Tibial nerve (tissue), 4 donors: ENCODE results near the gene IGFBPL1. TPM values are rescaled to one million over a fixed set of nuclear protein-coding genes. Genes with fewer than 3 reads are reported as not detected.

Experiments used
- DNase-seq, 2 donors: peaks; one replicate each; pipeline ENCODE4 v3.0.0-alpha.2; 2019; ENCODE audit warnings: low spot score in 2 of 2
- H3K27ac ChIP-seq, 4 donors: fragments of 200-600 bp; sonication (generic) in 3 of 4; one replicate each; pipeline ENCODE4 v1.5.1; 2017 to 2019; ENCODE audit warnings: mild to moderate bottlenecking in 1 of 4
- H3K27me3 ChIP-seq, 2 donors: fragments of 200-600 bp; sonication (generic) in 1 of 2; one replicate each; pipeline versions ENCODE4 v1.5.1 to v1.6.0; 2017 to 2019
- H3K36me3 ChIP-seq, 3 donors: fragments of 200-600 bp; sonication (generic); one replicate each; pipeline ENCODE4 v1.5.1; 2018 to 2019
- H3K4me1 ChIP-seq, 4 donors: fragments of 200-600 bp; sonication (generic) in 3 of 4; one replicate each; pipeline ENCODE4 v1.5.1; 2017 to 2019
- H3K4me3 ChIP-seq, 4 donors: fragments of 200-600 bp; sonication (generic) in 3 of 4; one replicate each; pipeline ENCODE4 v1.5.1; 2017 to 2019; ENCODE audit warnings: mild to moderate bottlenecking in 1 of 4, moderate library complexity in 1 of 4
- H3K9me3 ChIP-seq, 4 donors: fragments of 200-600 bp; sonication (generic) in 3 of 4; one replicate each; pipeline ENCODE4 v1.5.1; 2017 to 2019
- EP300 ChIP-seq, 2 donors: sonication (generic); formaldehyde crosslinking; IDR thresholded peaks; one replicate each; pipeline ENCODE4 v1.6.1; 2017; ENCODE audit warnings: antibody characterized with exemption in 2 of 2, mild to moderate bottlenecking in 1 of 2
- POLR2A ChIP-seq, 2 donors: fragments of 450-650 bp; IDR thresholded peaks; one replicate each; pipeline ENCODE4 v1.6.1; 2017; ENCODE audit warnings: antibody characterized with exemption in 2 of 2, mild to moderate bottlenecking in 2 of 2, moderate library complexity in 2 of 2
- WGBS, 2 donors: methylation state at CpG; one replicate each; pipeline ENCODE4 v1.1.5; 2018; 5-methylcytosine and 5-hydroxymethylcytosine counted together
- total RNA-seq, 4 donors: library from RNA; depleted of rRNA; stranded (reverse); fragments of >200 nt; gene quantifications; one replicate each; pipeline ENCODE4 v1.1.0, GENCODE V29; 2016
- TF ChIP-seq, protein P1 (sequence below), 5 experiments: fragments of 200-600 bp in 3 of 5; fragments of 450-650 bp in 2 of 5; sonication (generic) in 3 of 5; IDR thresholded peaks; one replicate each; pipeline ENCODE4 v1.5.1; 2016 to 2019; ENCODE audit warnings: antibody characterized with exemption in 5 of 5, mild to moderate bottlenecking in 3 of 5, moderate library complexity in 2 of 5

Gene IGFBPL1
- total RNA-seq, 4 donors from 2014 or later: 0.60 TPM; not detected in 3

DNA sequence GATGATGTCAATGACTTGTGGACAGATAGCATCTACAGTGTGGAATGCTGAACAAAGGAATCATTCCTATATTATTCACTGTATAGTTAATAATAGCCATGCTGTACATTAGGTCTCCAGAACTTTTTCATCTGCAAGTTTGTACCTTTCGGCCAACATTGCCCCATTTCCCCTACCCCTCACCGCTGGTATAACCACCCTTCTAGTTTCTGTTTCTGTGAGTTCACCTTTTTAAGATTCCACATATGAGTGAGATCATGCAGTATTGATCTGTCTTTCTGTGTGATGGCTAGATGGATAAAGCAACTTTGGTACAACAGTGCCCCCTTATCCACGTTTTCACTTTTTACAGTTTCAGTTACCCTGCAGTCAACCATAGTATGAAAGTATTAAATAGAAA, 50.6 kb downstream of the IGFBPL1 start:
- Histone ChIP-seq H3K27me3 (no peaks in the 10 kb centered on the region), H3K36me3 (no peaks in the 10 kb centered on the region), H3K4me1 (peaks cover 0 to 12% (median 0%) of the 10 kb centered on the region in 4 donors), H3K27ac (no peak overlapping the region), H3K9me3 (no peaks in the 10 kb centered on the region), H3K4me3 (no peak overlapping the region)
- DNase-seq: no peak
- TF ChIP-seq, protein P1, sequence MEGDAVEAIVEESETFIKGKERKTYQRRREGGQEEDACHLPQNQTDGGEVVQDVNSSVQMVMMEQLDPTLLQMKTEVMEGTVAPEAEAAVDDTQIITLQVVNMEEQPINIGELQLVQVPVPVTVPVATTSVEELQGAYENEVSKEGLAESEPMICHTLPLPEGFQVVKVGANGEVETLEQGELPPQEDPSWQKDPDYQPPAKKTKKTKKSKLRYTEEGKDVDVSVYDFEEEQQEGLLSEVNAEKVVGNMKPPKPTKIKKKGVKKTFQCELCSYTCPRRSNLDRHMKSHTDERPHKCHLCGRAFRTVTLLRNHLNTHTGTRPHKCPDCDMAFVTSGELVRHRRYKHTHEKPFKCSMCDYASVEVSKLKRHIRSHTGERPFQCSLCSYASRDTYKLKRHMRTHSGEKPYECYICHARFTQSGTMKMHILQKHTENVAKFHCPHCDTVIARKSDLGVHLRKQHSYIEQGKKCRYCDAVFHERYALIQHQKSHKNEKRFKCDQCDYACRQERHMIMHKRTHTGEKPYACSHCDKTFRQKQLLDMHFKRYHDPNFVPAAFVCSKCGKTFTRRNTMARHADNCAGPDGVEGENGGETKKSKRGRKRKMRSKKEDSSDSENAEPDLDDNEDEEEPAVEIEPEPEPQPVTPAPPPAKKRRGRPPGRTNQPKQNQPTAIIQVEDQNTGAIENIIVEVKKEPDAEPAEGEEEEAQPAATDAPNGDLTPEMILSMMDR (IDR thresholded peaks at IDR 0.05): no peak
- TF ChIP-seq EP300 (IDR thresholded peaks at IDR 0.05): no peak
- no peak for TF ChIP-seq POLR2A (IDR thresholded peaks at IDR 0.05)
- WGBS, 2 donors: 81 to 84% methylated on average over 3 of the region's 3 CpGs

DNA sequence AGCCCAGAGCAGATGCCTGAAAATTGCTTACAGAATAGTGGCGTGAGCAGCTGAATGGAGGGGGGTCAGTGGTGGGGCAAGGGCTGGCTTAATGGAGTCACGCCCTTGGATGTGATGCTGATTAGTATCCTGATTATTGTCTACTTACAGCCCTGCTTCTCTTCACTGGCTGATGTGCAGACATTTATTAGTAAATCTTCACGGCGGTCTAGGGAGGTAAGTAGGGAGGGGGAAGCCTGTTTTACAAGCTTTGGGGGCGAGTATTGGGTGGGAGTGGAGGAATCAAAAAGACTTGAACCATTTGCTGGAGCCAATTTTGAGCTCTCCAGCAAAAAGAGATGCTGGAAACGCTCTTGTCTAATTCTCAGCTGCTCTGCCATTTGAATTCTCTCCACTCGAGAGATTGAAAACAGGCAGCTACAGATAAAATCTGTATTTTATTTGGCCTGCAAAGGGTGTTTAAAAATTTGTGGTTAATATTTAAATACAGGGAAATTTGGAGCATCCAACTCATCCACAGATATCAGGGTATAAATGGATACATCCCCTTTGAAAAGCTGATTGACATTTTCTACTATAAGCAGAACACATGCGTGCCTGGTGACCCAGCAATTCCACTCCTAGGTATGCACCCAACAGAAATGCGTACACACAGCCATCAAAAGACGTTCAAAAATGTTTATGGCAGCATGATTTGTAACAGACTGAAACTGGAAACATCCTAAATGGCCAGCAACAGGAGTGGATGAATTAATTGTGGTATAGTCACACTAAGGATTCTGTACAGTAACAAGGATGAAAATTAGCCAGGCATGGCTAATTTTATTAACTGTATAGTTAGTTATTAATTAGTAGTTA, 51.3 kb downstream of the IGFBPL1 start:
- H3K9me3 ChIP-seq: no peaks in the 10 kb centered on the region
- no peak overlapping the region for H3K27ac ChIP-seq
- WGBS, 2 donors: 61 to 66% methylated on average over 10 of the region's 10 CpGs
- TF ChIP-seq, protein P1 (IDR thresholded peaks at IDR 0.05): no peak
- TF ChIP-seq EP300 (IDR thresholded peaks at IDR 0.05) (no peak), POLR2A (IDR thresholded peaks at IDR 0.05) (no peak)
- no peaks in the 10 kb centered on the region for H3K27me3 ChIP-seq
- no peaks in the 10 kb centered on the region for H3K36me3 ChIP-seq
- H3K4me1 ChIP-seq: peaks cover 0 to 12% (median 0%) of the 10 kb centered on the region in 4 donors
- H3K4me3 ChIP-seq: no peak overlapping the region
- DNase-seq: no peak

DNA sequence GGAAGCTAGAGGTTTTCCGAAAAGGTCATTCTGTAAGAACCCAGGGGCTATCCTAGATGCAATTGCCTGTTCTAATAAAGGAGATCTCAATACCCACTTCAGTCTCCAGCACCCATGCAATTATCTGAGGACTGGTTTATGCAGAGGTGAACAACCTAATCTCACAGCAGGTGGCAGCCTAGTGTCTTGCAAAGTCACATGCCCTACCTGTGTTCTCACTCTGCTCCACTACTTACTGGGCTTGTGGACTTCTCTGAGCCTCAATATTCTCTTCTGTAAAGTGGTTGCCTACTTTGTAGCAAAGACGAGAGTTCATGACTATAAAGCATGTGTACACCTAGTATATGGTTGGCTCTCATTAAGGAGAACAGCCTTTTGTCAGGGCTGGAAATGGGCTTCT, 52.8 kb downstream of the IGFBPL1 start:
- WGBS, 2 donors: 77 to 93% methylated on average over 2 of the region's 2 CpGs
- Histone ChIP-seq H3K4me1 (peaks cover 0 to 2% (median 0%) of the 10 kb centered on the region in 4 donors), H3K9me3 (no peaks in the 10 kb centered on the region), H3K27me3 (no peaks in the 10 kb centered on the region), H3K4me3 (no peak overlapping the region), H3K36me3 (no peaks in the 10 kb centered on the region), H3K27ac (no peak overlapping the region)
- DNase-seq: no peak
- TF ChIP-seq, protein P1 (IDR thresholded peaks at IDR 0.05): no peak
- TF ChIP-seq EP300 (IDR thresholded peaks at IDR 0.05): no peak

- H3K9me3 ChIP-seq: no peaks in the 10 kb centered on the region
- TF ChIP-seq POLR2A (IDR thresholded peaks at IDR 0.05) (no peak), EP300 (IDR thresholded peaks at IDR 0.05) (no peak)
- TF ChIP-seq, protein P1 (IDR thresholded peaks at IDR 0.05): no peak
- H3K36me3 ChIP-seq: no peaks in the 10 kb centered on the region
- H3K27ac ChIP-seq: no peak overlapping the region
- no peak overlapping the region for H3K4me3 ChIP-seq
- no peaks in the 10 kb centered on the region for H3K27me3 ChIP-seq
- no peak for DNase-seq
- WGBS, 2 donors: 33 to 43% methylated on average over 3 to 4 of the region's 4 CpGs
- no peaks in the 10 kb centered on the region for H3K4me1 ChIP-seq
Observed at GRCh38 chr9:38370176-38370575, 54.1 kb downstream of the IGFBPL1 start.

DNA sequence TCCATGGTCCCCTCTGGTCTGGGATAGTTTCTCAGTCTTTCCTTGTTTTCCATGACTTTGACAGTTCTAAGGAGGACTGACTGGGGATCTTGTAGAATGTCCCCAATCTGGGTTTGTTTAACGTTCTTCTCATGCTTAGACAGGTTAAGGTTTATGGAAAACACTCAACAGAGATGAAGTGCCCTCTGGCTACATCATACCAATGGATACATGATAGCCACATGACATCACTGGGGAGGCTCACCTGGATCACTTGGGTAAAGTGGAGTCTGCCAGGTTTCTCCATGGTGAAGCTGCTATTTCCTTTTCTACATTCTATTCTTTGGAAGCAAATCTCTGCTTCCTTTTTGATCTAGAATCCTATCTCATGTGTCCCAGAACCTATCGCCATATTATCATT, 55.5 kb downstream of the IGFBPL1 start:
- 75 to 81% methylated on average over 2 of the region's 2 CpGs for WGBS, 2 donors
- H3K9me3 ChIP-seq: no peaks in the 10 kb centered on the region
- no peak for DNase-seq
- H3K4me3 ChIP-seq: no peak overlapping the region
- TF ChIP-seq POLR2A (IDR thresholded peaks at IDR 0.05): no peak
- TF ChIP-seq, protein P1 (IDR thresholded peaks at IDR 0.05): no peak
- no peak for TF ChIP-seq EP300 (IDR thresholded peaks at IDR 0.05)
- H3K4me1 ChIP-seq: no peaks in the 10 kb centered on the region
- H3K27ac ChIP-seq: no peak overlapping the region
- H3K27me3 ChIP-seq: no peaks in the 10 kb centered on the region
- no peaks in the 10 kb centered on the region for H3K36me3 ChIP-seq
